LNCAP (cell line): Measurements from ENCODE around the gene SMO.

Experiments used
- TF ChIP-seq, protein P1 (sequence below): fragments of 450-650 bp; IDR thresholded peaks from 2 replicates; pipeline ENCODE4 v1.5.1; 2017; ENCODE audit warnings: mild to moderate bottlenecking

Gene SMO

GRCh38 chr7:129222064-129222463, 33.6 kb downstream of the SMO start:
- TF ChIP-seq, protein P1, sequence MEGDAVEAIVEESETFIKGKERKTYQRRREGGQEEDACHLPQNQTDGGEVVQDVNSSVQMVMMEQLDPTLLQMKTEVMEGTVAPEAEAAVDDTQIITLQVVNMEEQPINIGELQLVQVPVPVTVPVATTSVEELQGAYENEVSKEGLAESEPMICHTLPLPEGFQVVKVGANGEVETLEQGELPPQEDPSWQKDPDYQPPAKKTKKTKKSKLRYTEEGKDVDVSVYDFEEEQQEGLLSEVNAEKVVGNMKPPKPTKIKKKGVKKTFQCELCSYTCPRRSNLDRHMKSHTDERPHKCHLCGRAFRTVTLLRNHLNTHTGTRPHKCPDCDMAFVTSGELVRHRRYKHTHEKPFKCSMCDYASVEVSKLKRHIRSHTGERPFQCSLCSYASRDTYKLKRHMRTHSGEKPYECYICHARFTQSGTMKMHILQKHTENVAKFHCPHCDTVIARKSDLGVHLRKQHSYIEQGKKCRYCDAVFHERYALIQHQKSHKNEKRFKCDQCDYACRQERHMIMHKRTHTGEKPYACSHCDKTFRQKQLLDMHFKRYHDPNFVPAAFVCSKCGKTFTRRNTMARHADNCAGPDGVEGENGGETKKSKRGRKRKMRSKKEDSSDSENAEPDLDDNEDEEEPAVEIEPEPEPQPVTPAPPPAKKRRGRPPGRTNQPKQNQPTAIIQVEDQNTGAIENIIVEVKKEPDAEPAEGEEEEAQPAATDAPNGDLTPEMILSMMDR, result no peak

GRCh38 chr7:129224251-129225205, 36.1 kb downstream of the SMO start, which contains the start of gene AHCYL2:
Gene AHCYL2, plus strand, starts transcription at chr7:129225030.
- TF ChIP-seq, protein P1, result no peak

GRCh38 chr7:129225206-129225930, 36.9 kb downstream of the SMO start:
- TF ChIP-seq, protein P1, result no peak

GRCh38 chr7:129225931-129226572, 37.6 kb downstream of the SMO start:
- TF ChIP-seq, protein P1, result no peak

GRCh38 chr7:129227646-129228578, 39.5 kb downstream of the SMO start:
- TF ChIP-seq, protein P1, result no peak

DNA sequence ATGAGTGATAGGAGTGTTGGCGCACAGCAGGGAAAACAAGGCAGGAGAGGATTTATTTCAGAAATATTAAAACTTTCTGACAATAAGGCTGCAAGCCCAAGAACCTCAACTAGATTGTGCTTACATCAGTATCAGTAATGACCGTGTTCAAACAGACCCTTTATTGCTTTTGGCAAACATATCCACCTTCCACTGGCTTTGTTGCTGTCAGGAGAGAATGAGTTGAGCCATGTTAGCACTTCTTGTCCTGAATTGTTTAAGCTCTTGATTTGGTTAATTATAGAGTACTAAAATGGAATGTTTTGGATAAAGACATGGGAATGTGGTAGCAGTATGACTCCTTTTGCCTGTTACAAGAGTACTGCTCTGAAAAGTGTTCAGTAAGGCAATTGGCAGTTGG, 40.2 kb downstream of the SMO start:
- TF ChIP-seq, protein P1, result no peak
